Mesenchymal stem cell (in vitro differentiated cells and primary cell): Measurements from ENCODE around the gene XIRP1.

Experiments used
- DNase-seq: peaks from one replicate; pipeline ENCODE4 v3.0.0-alpha.2; 2013
- H2AFZ ChIP-seq: one replicate; pipeline ENCODE4 v1.6.1; 2013; ENCODE audit warnings: low read depth, mild to moderate bottlenecking, control low read depth, inconsistent platforms, low read length, moderate library complexity
- H2AK5ac ChIP-seq: 2 replicates; pipeline ENCODE4 v1.6.1; 2013; ENCODE audit warnings: low read length, moderate library complexity, mild to moderate bottlenecking, inconsistent platforms; ENCODE audit not compliant: severe bottlenecking
- H2BK120ac ChIP-seq: one replicate; pipeline ENCODE4 v1.6.1; 2013; ENCODE audit warnings: low read depth, mild to moderate bottlenecking, inconsistent platforms, low read length, moderate library complexity
- H2BK12ac ChIP-seq, 2 experiments: one replicate each; pipeline ENCODE4 v1.6.1; 2013; ENCODE audit warnings: inconsistent platforms in 2 of 2, low read length in 2 of 2, mild to moderate bottlenecking in 2 of 2, moderate library complexity in 2 of 2, control low read depth in 1 of 2
- H2BK15ac ChIP-seq: one replicate; pipeline ENCODE4 v1.6.1; 2013; ENCODE audit warnings: mild to moderate bottlenecking, low read depth, inconsistent platforms; ENCODE audit not compliant: poor library complexity, severe bottlenecking
- H2BK5ac ChIP-seq: 2 replicates; pipeline ENCODE4 v1.6.1; 2013; ENCODE audit warnings: low read depth, mild to moderate bottlenecking, low read length, control low read depth, inconsistent platforms; ENCODE audit not compliant: poor library complexity, severe bottlenecking
- H3K14ac ChIP-seq, 2 experiments: one replicate each; pipeline ENCODE4 v1.6.1; 2013; ENCODE audit warnings: inconsistent platforms in 2 of 2, low read length in 2 of 2, control low read depth in 1 of 2, mild to moderate bottlenecking in 1 of 2, moderate library complexity in 1 of 2
- H3K18ac ChIP-seq, 2 experiments: one replicate each; pipeline ENCODE4 v1.6.1; 2013; ENCODE audit warnings: inconsistent platforms in 2 of 2, low read length in 2 of 2, control low read depth in 1 of 2, low read depth in 1 of 2, mild to moderate bottlenecking in 1 of 2
- H3K23ac ChIP-seq, 2 experiments: one replicate each; pipeline ENCODE4 v1.6.1; 2013; ENCODE audit warnings: inconsistent platforms in 2 of 2, low read length in 2 of 2, mild to moderate bottlenecking in 2 of 2, moderate library complexity in 2 of 2, control low read depth in 1 of 2
- H3K27ac ChIP-seq: 2 replicates; pipeline ENCODE4 v1.5.1; 2013; ENCODE audit warnings: mild to moderate bottlenecking, moderate library complexity, low read length, control low read depth, inconsistent platforms; ENCODE audit not compliant: poor library complexity, severe bottlenecking
- H3K27me3 ChIP-seq, 2 experiments: 2 replicates each; pipeline versions ENCODE4 v1.6.1 to v1.7.0; 2013; ENCODE audit warnings: low read length in 2 of 2, mild to moderate bottlenecking in 2 of 2, moderate library complexity in 2 of 2, control low read depth in 1 of 2, inconsistent platforms in 1 of 2; ENCODE audit not compliant: control insufficient read depth in 1 of 2, insufficient read depth in 1 of 2
- H3K36me3 ChIP-seq, 2 experiments: 2 replicates each; pipeline versions ENCODE4 v1.6.1 to v1.7.0; 2013; ENCODE audit warnings: low read length in 2 of 2, control low read depth in 1 of 2, inconsistent platforms in 1 of 2, low read depth in 1 of 2, mild to moderate bottlenecking in 1 of 2; ENCODE audit not compliant: insufficient read depth in 2 of 2, control insufficient read depth in 1 of 2
- H3K4ac ChIP-seq, 2 experiments: one replicate each; pipeline ENCODE4 v1.6.1; 2013; ENCODE audit warnings: inconsistent platforms in 2 of 2, low read length in 2 of 2, mild to moderate bottlenecking in 2 of 2, moderate library complexity in 2 of 2, control low read depth in 1 of 2, low read depth in 1 of 2
- H3K4me1 ChIP-seq: 2 replicates; pipeline ENCODE4 v1.6.1; 2013; ENCODE audit warnings: low read depth, low read length, control low read depth; ENCODE audit not compliant: control insufficient read depth, insufficient read depth
- H3K4me2 ChIP-seq: 2 replicates; pipeline ENCODE4 v1.6.1; 2013; ENCODE audit warnings: low read length, mild to moderate bottlenecking, inconsistent platforms; ENCODE audit not compliant: poor library complexity, severe bottlenecking
- H3K4me3 ChIP-seq, 2 experiments: 2 replicates each; pipeline versions ENCODE4 v1.5.1 to v1.7.0; 2013; ENCODE audit warnings: low read length in 2 of 2, mild to moderate bottlenecking in 2 of 2, control low read depth in 1 of 2, low read depth in 1 of 2; ENCODE audit not compliant: insufficient read depth in 1 of 2
- H3K79me1 ChIP-seq: replicated peaks from 2 replicates; pipeline ENCODE4 v1.6.1; 2013; ENCODE audit warnings: mild to moderate bottlenecking, control low read depth, low read length, inconsistent platforms; ENCODE audit not compliant: poor library complexity, severe bottlenecking
- H3K9ac ChIP-seq: 2 replicates; pipeline ENCODE4 v1.7.0; 2013; ENCODE audit warnings: mild to moderate bottlenecking, low read length, moderate library complexity
- H3K9me3 ChIP-seq: 2 replicates; pipeline ENCODE4 v1.7.0; 2013; ENCODE audit warnings: mild to moderate bottlenecking, low read length; ENCODE audit not compliant: control insufficient read depth
- H4K8ac ChIP-seq: one replicate; pipeline ENCODE4 v1.6.1; 2013; ENCODE audit warnings: inconsistent platforms, mild to moderate bottlenecking, low read length, moderate library complexity
- H4K91ac ChIP-seq: one replicate; pipeline ENCODE4 v1.6.1; 2013; ENCODE audit warnings: mild to moderate bottlenecking, low read length, inconsistent platforms
- WGBS: methylation state at CpG from one replicate; pipeline ENCODE4 v1.1.7; 2013; ENCODE audit warnings: mixed read lengths; 5-methylcytosine and 5-hydroxymethylcytosine counted together

Gene XIRP1

GRCh38 chr3:39165518-39165917 is 26.9 kb downstream of the XIRP1 start:
- Histone ChIP-seq H4K91ac (no peak overlapping the region), H2BK12ac (peak overlapping the region; percentile 3 to 83), H3K27me3 (no peaks in the 10 kb centered on the region), H3K36me3 (no peaks in the 10 kb centered on the region), H3K4me2 (no peak overlapping the region), H2AFZ (no peak overlapping the region), H3K27ac (no peak overlapping the region), H2BK15ac (no peak overlapping the region), H2BK120ac (no peak overlapping the region), H2BK5ac (no peak overlapping the region), H4K8ac (no peak overlapping the region), H3K4ac (no peak overlapping the region), H3K14ac (no peak overlapping the region), H2AK5ac (no peak overlapping the region), H3K4me1 (peaks cover 2% of the 10 kb centered on the region), H3K23ac (no peak overlapping the region), H3K4me3 (no peak overlapping the region), H3K79me1 (no peaks in the 10 kb centered on the region), H3K18ac (peak overlapping the region in 1 of 2 experiments; percentile 77), H3K9ac (no peak overlapping the region), H3K9me3 (no peaks in the 10 kb centered on the region)
- 69% methylated on average over 1 of the region's 1 CpG for WGBS
- DNase-seq: peak; percentile 57

- no peaks in the 10 kb centered on the region for H3K79me1 ChIP-seq
- no peak overlapping the region for H3K4me3 ChIP-seq
- H3K18ac ChIP-seq: no peak overlapping the region
- no peak overlapping the region for H2BK120ac ChIP-seq
- no peak overlapping the region for H2BK5ac ChIP-seq
- no peak for DNase-seq
- no peak overlapping the region for H4K91ac ChIP-seq
- H4K8ac ChIP-seq: no peak overlapping the region
- H3K4ac ChIP-seq: no peak overlapping the region
- H2BK15ac ChIP-seq: no peak overlapping the region
- no peaks in the 10 kb centered on the region for H3K9me3 ChIP-seq
- no peak overlapping the region for H2AFZ ChIP-seq
- H2AK5ac ChIP-seq: no peak overlapping the region
- H3K14ac ChIP-seq: no peak overlapping the region
- H3K9ac ChIP-seq: no peak overlapping the region
- no peaks in the 10 kb centered on the region for H3K36me3 ChIP-seq
- 93% methylated on average over 2 of the region's 3 CpGs for WGBS
- no peak overlapping the region for H3K23ac ChIP-seq
- peaks cover 2% of the 10 kb centered on the region for H3K4me1 ChIP-seq
- no peak overlapping the region for H3K4me2 ChIP-seq
- peak overlapping the region in 1 of 2 experiments; percentile 63 for H2BK12ac ChIP-seq
- H3K27ac ChIP-seq: no peak overlapping the region
- H3K27me3 ChIP-seq: no peaks in the 10 kb centered on the region
Measured at GRCh38 chr3:39164414-39164813, 28.0 kb downstream of the XIRP1 start.

GRCh38 chr3:39158148-39158715 is 34.2 kb downstream of the XIRP1 start:
- Histone ChIP-seq H3K27me3 (peaks cover 0 to 10% of the 10 kb centered on the region in 2 experiments), H2BK12ac (peak overlapping the region in 1 of 2 experiments; percentile 42), H2AK5ac (no peak overlapping the region), H3K27ac (no peak overlapping the region), H2BK120ac (no peak overlapping the region), H4K91ac (no peak overlapping the region), H3K4ac (peak overlapping the region in 1 of 2 experiments; percentile 35), H3K23ac (no peak overlapping the region), H3K14ac (no peak overlapping the region), H3K9me3 (no peaks in the 10 kb centered on the region), H2BK15ac (no peak overlapping the region), H3K4me2 (no peak overlapping the region), H3K36me3 (no peaks in the 10 kb centered on the region), H3K18ac (no peak overlapping the region), H2BK5ac (no peak overlapping the region), H3K9ac (no peak overlapping the region), H3K79me1 (no peaks in the 10 kb centered on the region), H2AFZ (no peak overlapping the region), H3K4me1 (peaks cover 8% of the 10 kb centered on the region), H4K8ac (no peak overlapping the region), H3K4me3 (no peak overlapping the region)
- 33% methylated on average over 4 of the region's 5 CpGs for WGBS
- DNase-seq: no peak

GRCh38 chr3:39157359-39157758 is 35.0 kb downstream of the XIRP1 start:
- Histone ChIP-seq H3K27ac (no peak overlapping the region), H4K8ac (no peak overlapping the region), H3K4me2 (no peak overlapping the region), H3K4ac (no peak overlapping the region), H3K9ac (no peak overlapping the region), H3K4me3 (no peak overlapping the region), H2AK5ac (no peak overlapping the region), H2BK5ac (no peak overlapping the region), H3K27me3 (peaks cover 0 to 10% of the 10 kb centered on the region in 2 experiments), H3K36me3 (no peaks in the 10 kb centered on the region), H3K14ac (no peak overlapping the region), H3K23ac (no peak overlapping the region), H3K79me1 (no peaks in the 10 kb centered on the region), H2BK15ac (no peak overlapping the region), H2AFZ (no peak overlapping the region), H3K18ac (no peak overlapping the region), H2BK12ac (no peak overlapping the region), H2BK120ac (no peak overlapping the region), H3K9me3 (no peaks in the 10 kb centered on the region), H4K91ac (no peak overlapping the region), H3K4me1 (peaks cover 8% of the 10 kb centered on the region)
- WGBS: 100% methylated on average over 4 of the region's 7 CpGs
- DNase-seq: no peak
